SH-SY5Y (cell line): ENCODE measurements around the gene TPST2.

Experiments
- GATA2 ChIP-seq: IDR thresholded peaks from 2 replicates; pipeline ENCODE4 v1.6.1; 2011; ENCODE audit warnings: mild to moderate bottlenecking, low read depth, low read length
- GATA3 ChIP-seq: IDR thresholded peaks from 2 replicates; pipeline ENCODE4 v1.6.1; 2011; ENCODE audit warnings: low read depth, mild to moderate bottlenecking, low read length, moderate library complexity

- TF ChIP-seq GATA3 (no peak), GATA2 (no peak)
These were observed 107.8 kb downstream of the TPST2 start for GRCh38 chr22:26482161-26482560.
